GM12878 (cell line): ENCODE data around the gene ATP4B. TPM values are rescaled to one million over a fixed set of nuclear protein-coding genes. Genes with fewer than 3 reads are reported as not detected.

Experiments used
- ATAC-seq: fragments of 200-7000 bp; cut with Tn5 transposase; 3 replicates; pipeline ENCODE4 v1.9.1; 2020; ENCODE audit warnings: mild to moderate bottlenecking, moderate library complexity
- BruUV-seq: library from RNA; stranded (reverse); fragments of 400-500 nt; replicated peaks from 2 replicates; lab custom pipeline; 2021; lab: Mats Ljungman, UMichigan
- CTCF ChIA-PET: fragments of 300-600 bp; sonication (Branson Sonifier 250); formaldehyde crosslinking; extraction: SDS; loops from one replicate; lab custom pipeline; 2021; ENCODE audit warnings: inconsistent platforms; lab: Yijun Ruan, JAX
- POLR2A ChIA-PET: fragments of 350-600 bp; formaldehyde crosslinking; extraction: SDS; loops from one replicate; lab custom pipeline; 2021; ENCODE audit warnings: inconsistent platforms; lab: Charles Lee
- RAD21 ChIA-PET: fragments of 300-600 bp; sonication (Branson Sonifier 250); formaldehyde crosslinking; loops from one replicate; lab custom pipeline; 2023; ENCODE audit warnings: antibody characterized with exemption; ENCODE audit not compliant: unreplicated experiment; lab: Charles Lee
- SMC1A ChIA-PET: fragments of 300-600 bp; sonication (Branson Sonifier 250); formaldehyde crosslinking; loops from one replicate; lab custom pipeline; 2023; ENCODE audit not compliant: unreplicated experiment, uncharacterized antibody; lab: Charles Lee
- DNase-seq: peaks from one replicate; pipeline ENCODE4 v3.0.0-alpha.2; 2011; ENCODE audit warnings: low read depth, low spot score
- FAIRE-seq: peaks from 3 replicates; lab custom pipeline; 2011; peaks lifted over from hg19 to GRCh38; lab: Jason Lieb, UNC
- H2AFZ ChIP-seq: 2 replicates; pipeline ENCODE4 v1.6.0; 2011; ENCODE audit warnings: low read depth, low read length, control low read depth; ENCODE audit not compliant: control insufficient read depth
- H3K27ac ChIP-seq: 2 replicates; pipeline ENCODE4 v1.5.1; 2011; ENCODE audit warnings: control low read depth; ENCODE audit not compliant: control insufficient read depth, insufficient read depth
- H3K27me3 ChIP-seq, 2 experiments: replicated peaks in 1 of 2; 2 replicates each; pipeline versions ENCODE4 v1.6.0 to v1.6.1; 2011; ENCODE audit warnings: low read length in 1 of 2; ENCODE audit not compliant: control insufficient read depth in 2 of 2, insufficient read depth in 2 of 2
- H3K36me3 ChIP-seq, 2 experiments: 2 replicates each; pipeline ENCODE4 v1.5.1; 2011; ENCODE audit warnings: low read length in 1 of 2; ENCODE audit not compliant: control insufficient read depth in 2 of 2, insufficient read depth in 2 of 2
- H3K4me1 ChIP-seq: 2 replicates; pipeline ENCODE4 v1.6.1; 2011; ENCODE audit warnings: mild to moderate bottlenecking, low read length, moderate library complexity, mixed read lengths; ENCODE audit not compliant: control insufficient read depth, insufficient read depth
- H3K4me2 ChIP-seq: 2 replicates; pipeline ENCODE4 v1.6.0; 2011; ENCODE audit warnings: control low read depth; ENCODE audit not compliant: control insufficient read depth, insufficient read depth
- H3K4me3 ChIP-seq: fragments of 200-600 bp; sonication (generic); 2 replicates; pipeline ENCODE4 v1.5.1; 2016
- H3K79me2 ChIP-seq: 2 replicates; pipeline ENCODE4 v1.6.0; 2011; ENCODE audit warnings: low read length; ENCODE audit not compliant: control insufficient read depth, insufficient read depth
- H3K9ac ChIP-seq: 2 replicates; pipeline ENCODE4 v1.8.0; 2011; ENCODE audit warnings: low read length, control low read depth, mixed read lengths; ENCODE audit not compliant: control insufficient read depth, insufficient read depth
- H3K9me3 ChIP-seq: replicated peaks from 3 replicates; pipeline ENCODE4 v1.5.1; 2011; ENCODE audit warnings: mild to moderate bottlenecking, low read length; ENCODE audit not compliant: control insufficient read depth, insufficient read depth
- H4K20me1 ChIP-seq: 2 replicates; pipeline ENCODE4 v1.6.0; 2011; ENCODE audit not compliant: control insufficient read depth, insufficient read depth
- BACH1 ChIP-seq: fragments of 450-650 bp; IDR thresholded peaks from 2 replicates; pipeline ENCODE4 v1.6.1; 2017; ENCODE audit warnings: mild to moderate bottlenecking, borderline replicate concordance
- BRCA1 ChIP-seq: IDR thresholded peaks from 2 replicates; pipeline ENCODE4 v1.6.1; 2011; ENCODE audit warnings: low read depth, low read length, improper control_type of control experiment
- GABPA ChIP-seq: IDR thresholded peaks from 2 replicates; pipeline ENCODE4 v1.6.1; 2014; ENCODE audit warnings: antibody characterized with exemption, low read depth, mild to moderate bottlenecking, inconsistent platforms
- KLF5 ChIP-seq: fragments of 450-650 bp; IDR thresholded peaks from 2 replicates; pipeline ENCODE4 v1.6.1; 2014; ENCODE audit warnings: mild to moderate bottlenecking; ENCODE audit not compliant: partially characterized antibody
- MEF2B ChIP-seq: fragments of 450-650 bp; IDR thresholded peaks from 2 replicates; pipeline ENCODE4 v1.6.1; 2018; ENCODE audit warnings: mild to moderate bottlenecking, moderate library complexity; ENCODE audit not compliant: partially characterized antibody, poor library complexity, severe bottlenecking
- NR2C2 ChIP-seq: IDR thresholded peaks from 2 replicates; pipeline ENCODE4 v1.6.1; 2011; ENCODE audit warnings: borderline replicate concordance, low read depth; ENCODE audit not compliant: control insufficient read depth, insufficient read length
- PAX8 ChIP-seq: fragments of 450-650 bp; IDR thresholded peaks from 2 replicates; pipeline ENCODE4 v1.6.1; 2017; ENCODE audit warnings: mild to moderate bottlenecking, moderate library complexity
- RCOR1 ChIP-seq: conservative IDR thresholded peaks from 2 replicates; pipeline ENCODE4 v1.6.1; 2012; ENCODE audit warnings: low read depth, low read length, improper control_type of control experiment
- SMAD1 ChIP-seq: fragments of 450-650 bp; IDR thresholded peaks from 2 replicates; pipeline ENCODE4 v1.6.1; 2018; ENCODE audit warnings: mild to moderate bottlenecking, low read depth; ENCODE audit not compliant: partially characterized antibody
- SUZ12 ChIP-seq: fragments of 200-600 bp; sonication (generic); IDR thresholded peaks from one replicate; pipeline ENCODE4 v1.6.1; 2018; ENCODE audit warnings: antibody characterized with exemption, mild to moderate bottlenecking; ENCODE audit not compliant: unreplicated experiment
- WGBS: methylation state at CpG from one replicate; pipeline ENCODE4 v1.1.6; 2016; ENCODE audit warnings: low lambda C conversion rate; ENCODE audit not compliant: insufficient replicate concordance, insufficient coverage; ENCODE audit errors: missing lambda C conversion rate; 5-methylcytosine and 5-hydroxymethylcytosine counted together
- in situ Hi-C: fragments of 300-500 bp; cut with MboI; formaldehyde crosslinking; loops from 9 replicates; pipeline ENCODE4 v1.14.3; 2018; ENCODE audit warnings: mixed read lengths
- intact Hi-C: fragments of 100-400 bp; cut with micrococcal nuclease; formaldehyde crosslinking; loops from one replicate; pipeline ENCODE4 v1.14.2; 2022; ENCODE audit not compliant: unreplicated experiment
- polyA plus RNA-seq, 11 experiments: library from polyadenylated mRNA; depleted of rRNA in 4 of 11; unstranded in 6 of 11; stranded (reverse) in 5 of 11; fragments of >200 nt; fragmentation: Nextera tagmentation in 4 of 11; fragmentation: Illumina TruSeq in 1 of 11; extraction: Ambion mirVana in 4 of 11; extraction: Trizol in 1 of 11; gene quantifications; 1 replicate in 1 of 11; 2 replicates in 10 of 11; pipeline versions ENCODE4 v1.2.1 to v1.2.3, GENCODE V29; 2011 to 2016; ENCODE audit warnings: inconsistent platforms in 2 of 11, missing spikeins in 2 of 11, low read depth in 1 of 11
- total RNA-seq, 4 experiments: library from RNA; depleted of rRNA in 3 of 4; stranded (reverse); fragments of >200 nt in 3 of 4; fragmentation: Illumina TruSeq in 1 of 4; extraction: Trizol in 1 of 4; gene quantifications; 2 replicates each; pipeline versions ENCODE4 v1.2.1 to v1.2.3, GENCODE V29; 2013 to 2021
- TF ChIP-seq, protein P1 (sequence below): fragments of 150-350 bp; IDR thresholded peaks from 2 replicates; pipeline ENCODE4 v1.6.1; 2014; ENCODE audit warnings: mild to moderate bottlenecking, low read depth, low read length

The ATP4B gene
- total and polyA plus RNA-seq, 10 of the 15 experiments (the other 5 are each of a cell fraction or from before 2014, with no cell fraction given), result 0.05 to 0.33 (median 0.20) TPM; not detected in 4

DNA sequence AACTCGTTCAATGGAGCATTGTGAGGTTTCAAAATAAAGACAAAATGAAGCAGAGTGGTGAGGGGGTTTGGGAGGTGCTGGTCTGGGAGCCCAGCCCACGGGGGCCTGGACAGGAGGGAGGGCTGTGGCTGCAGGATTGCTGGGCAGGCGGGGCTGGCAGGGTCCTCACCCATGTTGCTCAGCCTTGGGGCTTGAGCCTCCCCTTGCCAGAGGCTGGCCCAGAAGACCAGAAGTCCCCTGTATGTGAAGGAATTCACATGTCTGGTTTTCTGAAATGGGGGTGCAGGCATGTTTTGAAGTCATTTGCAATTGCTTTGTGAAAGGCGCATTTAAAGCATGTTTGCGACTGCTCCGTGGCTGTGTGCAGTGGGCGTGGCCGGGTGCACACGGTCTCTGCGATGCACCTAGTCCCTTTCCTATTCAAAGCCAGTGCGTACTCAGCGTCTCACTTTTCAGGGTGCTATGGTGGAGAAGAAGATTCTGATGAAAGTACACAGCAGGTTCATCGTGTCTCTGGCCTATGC is 11.3 kb upstream of the ATP4B start:
- ChIA-PET RAD21 (no interaction called here), SMC1A (no interaction called here), CTCF (no interaction called here), POLR2A (no interaction called here)
- Histone ChIP-seq H3K4me3 (no peak overlapping the region), H3K9me3 (no peaks in the 10 kb centered on the region; the same call in 2 of the 3 replicates), H3K27me3 (no peaks in the 10 kb centered on the region), H3K79me2 (no peaks in the 10 kb centered on the region), H4K20me1 (no peaks in the 10 kb centered on the region), H3K27ac (no peak overlapping the region), H3K4me2 (no peak overlapping the region), H3K4me1 (no peaks in the 10 kb centered on the region), H2AFZ (no peak overlapping the region), H3K9ac (no peak overlapping the region), H3K36me3 (no peaks in the 10 kb centered on the region)
- FAIRE-seq, result no peak
- 44% methylated on average over 13 of the region's 13 CpGs for WGBS
- intact Hi-C loops, result no loop called here
- no TSS peak for BruUV-seq
- no peak for ATAC-seq
- no peak for DNase-seq
- in situ Hi-C loops, result no loop called here
- TF ChIP-seq RCOR1 (no peak), GABPA (no peak), NR2C2 (no peak), SMAD1 (no peak), BRCA1 (no peak)

DNA sequence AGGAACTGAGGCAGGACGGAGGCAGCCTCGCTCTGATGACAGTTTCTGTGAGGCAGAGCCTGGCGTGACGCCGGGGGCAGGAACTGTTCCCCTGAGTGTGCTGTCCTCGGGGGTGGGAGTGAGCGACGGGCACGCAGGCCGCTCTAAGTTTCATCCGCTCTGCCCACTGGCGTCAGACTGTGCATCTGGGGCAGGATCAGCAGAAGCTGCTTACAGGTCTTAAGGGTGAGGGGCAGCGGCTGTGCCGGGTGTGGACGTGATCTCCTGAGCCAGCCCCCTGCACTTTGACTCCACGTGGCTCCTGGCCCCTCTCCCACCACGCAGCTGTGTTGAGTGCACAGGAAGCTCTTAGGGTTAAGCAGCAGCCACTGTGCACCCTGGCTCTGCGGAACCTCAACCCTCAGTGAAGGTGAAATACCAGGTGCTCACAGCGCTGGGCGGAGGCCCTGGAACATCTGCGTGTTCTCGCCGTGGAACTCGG is 10.5 kb upstream of the ATP4B start:
- in situ Hi-C loops (no loop called here), intact Hi-C loops (no loop called here)
- Histone ChIP-seq H3K9me3 (no peaks in the 10 kb centered on the region; the same call in 2 of the 3 replicates), H4K20me1 (no peaks in the 10 kb centered on the region), H2AFZ (no peak overlapping the region), H3K4me2 (no peak overlapping the region), H3K36me3 (no peaks in the 10 kb centered on the region), H3K4me3 (no peak overlapping the region), H3K27ac (no peak overlapping the region), H3K9ac (no peak overlapping the region), H3K27me3 (no peaks in the 10 kb centered on the region), H3K79me2 (no peaks in the 10 kb centered on the region), H3K4me1 (no peaks in the 10 kb centered on the region)
- no peak for DNase-seq
- RAD21 ChIA-PET, result no interaction called here
- POLR2A ChIA-PET, result no interaction called here
- SMC1A ChIA-PET, result no interaction called here
- no peak for ATAC-seq
- CTCF ChIA-PET, result no interaction called here
- WGBS, result 48% methylated on average over 24 of the region's 24 CpGs
- TF ChIP-seq BRCA1 (no peak), SUZ12 (no peak), MEF2B (no peak), BACH1 (no peak), PAX8 (no peak), KLF5 (no peak)
- TF ChIP-seq, protein P1, sequence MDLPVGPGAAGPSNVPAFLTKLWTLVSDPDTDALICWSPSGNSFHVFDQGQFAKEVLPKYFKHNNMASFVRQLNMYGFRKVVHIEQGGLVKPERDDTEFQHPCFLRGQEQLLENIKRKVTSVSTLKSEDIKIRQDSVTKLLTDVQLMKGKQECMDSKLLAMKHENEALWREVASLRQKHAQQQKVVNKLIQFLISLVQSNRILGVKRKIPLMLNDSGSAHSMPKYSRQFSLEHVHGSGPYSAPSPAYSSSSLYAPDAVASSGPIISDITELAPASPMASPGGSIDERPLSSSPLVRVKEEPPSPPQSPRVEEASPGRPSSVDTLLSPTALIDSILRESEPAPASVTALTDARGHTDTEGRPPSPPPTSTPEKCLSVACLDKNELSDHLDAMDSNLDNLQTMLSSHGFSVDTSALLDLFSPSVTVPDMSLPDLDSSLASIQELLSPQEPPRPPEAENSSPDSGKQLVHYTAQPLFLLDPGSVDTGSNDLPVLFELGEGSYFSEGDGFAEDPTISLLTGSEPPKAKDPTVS, result no peak
- no peak for FAIRE-seq
- BruUV-seq, result no TSS peak
